Right atrium auricular region (tissue), 2 donors: ENCODE data around the gene PDILT. TPM values are rescaled to one million over a fixed set of nuclear protein-coding genes. Genes with fewer than 3 reads are reported as not detected.
A peak's percentile ranks its signal among the peaks of the same experiment; 100 is the strongest.

Experiments
- DNase-seq: peaks from one replicate; pipeline ENCODE4 v3.0.0-alpha.2; 2019; ENCODE audit warnings: low spot score
- H3K27ac ChIP-seq, 2 donors: fragments of 200-600 bp; sonication (generic); 1 replicate in 1 of 2; 2 replicates in 1 of 2; pipeline ENCODE4 v1.5.1; 2016 to 2019
- H3K27me3 ChIP-seq, 2 donors: fragments of 200-600 bp; sonication (generic); one replicate each; pipeline versions ENCODE4 v1.5.1 to v1.6.0; 2017 to 2019
- H3K36me3 ChIP-seq: fragments of 200-600 bp; sonication (generic); one replicate; pipeline ENCODE4 v1.5.1; 2016
- H3K4me1 ChIP-seq, 2 donors: fragments of 200-600 bp; sonication (generic); one replicate each; pipeline versions ENCODE4 v1.5.1 to v1.6.0; 2017 to 2019
- H3K4me3 ChIP-seq, 2 donors: fragments of 200-600 bp; sonication (generic); 1 replicate in 1 of 2; 2 replicates in 1 of 2; pipeline ENCODE4 v1.5.1; 2017 to 2019; ENCODE audit warnings: mild to moderate bottlenecking in 1 of 2, moderate library complexity in 1 of 2
- H3K9me3 ChIP-seq, 2 donors: fragments of 200-600 bp; sonication (generic); one replicate each; pipeline ENCODE4 v1.5.1; 2019
- CTCF ChIP-seq, 2 donors: fragments of 200-600 bp; sonication (generic); IDR thresholded peaks; one replicate each; pipeline ENCODE4 v1.5.1; 2019; ENCODE audit warnings: antibody characterized with exemption in 2 of 2
- total RNA-seq, 2 donors: library from RNA; depleted of rRNA; stranded (reverse); fragments of >200 nt; gene quantifications; one replicate each; pipeline ENCODE4 v1.1.0, GENCODE V29; 2016

PDILT gene
- total RNA-seq, 2 donors from 2014 or later = not detected

GRCh38 chr16:20383106-20384029 is 21.2 kb downstream of the PDILT start:
- Histone ChIP-seq H3K4me3 (no peak overlapping the region), H3K27me3 (no peaks in the 10 kb centered on the region), H3K36me3 (no peaks in the 10 kb centered on the region), H3K4me1 (peaks cover 0 to 9% of the 10 kb centered on the region in 2 donors), H3K9me3 (no peaks in the 10 kb centered on the region), H3K27ac (no peak overlapping the region)
- TF ChIP-seq CTCF (IDR thresholded peaks at IDR 0.05) = peak; percentile 81 to 91
- peak; percentile 66 for DNase-seq

- Histone ChIP-seq H3K9me3 (no peaks in the 10 kb centered on the region), H3K36me3 (no peaks in the 10 kb centered on the region), H3K4me1 (peaks cover 0 to 9% of the 10 kb centered on the region in 2 donors), H3K27ac (no peak overlapping the region), H3K4me3 (no peak overlapping the region), H3K27me3 (no peaks in the 10 kb centered on the region)
- no peak for DNase-seq
- no peak for TF ChIP-seq CTCF (IDR thresholded peaks at IDR 0.05)
Observed at GRCh38 chr16:20382202-20382948, 22.2 kb downstream of the PDILT start.

- H3K4me3 ChIP-seq = no peak overlapping the region
- DNase-seq = no peak
- peaks cover 0 to 3% of the 10 kb centered on the region in 2 donors for H3K4me1 ChIP-seq
- H3K27me3 ChIP-seq = no peaks in the 10 kb centered on the region
- no peak for TF ChIP-seq CTCF (IDR thresholded peaks at IDR 0.05)
- no peaks in the 10 kb centered on the region for H3K9me3 ChIP-seq
- H3K36me3 ChIP-seq = no peaks in the 10 kb centered on the region
- no peak overlapping the region for H3K27ac ChIP-seq
Observed at GRCh38 chr16:20380782-20381181, 23.8 kb downstream of the PDILT start.

- Histone ChIP-seq H3K9me3 (no peaks in the 10 kb centered on the region), H3K4me3 (no peak overlapping the region), H3K27ac (no peak overlapping the region), H3K4me1 (no peaks in the 10 kb centered on the region), H3K36me3 (no peaks in the 10 kb centered on the region), H3K27me3 (no peaks in the 10 kb centered on the region)
- TF ChIP-seq CTCF (IDR thresholded peaks at IDR 0.05) = no peak
- no peak for DNase-seq
Observed at GRCh38 chr16:20377181-20377580, 27.4 kb downstream of the PDILT start.

- no peaks in the 10 kb centered on the region for H3K36me3 ChIP-seq
- H3K4me3 ChIP-seq = no peak overlapping the region
- H3K4me1 ChIP-seq = no peaks in the 10 kb centered on the region
- H3K27ac ChIP-seq = no peak overlapping the region
- no peak for TF ChIP-seq CTCF (IDR thresholded peaks at IDR 0.05)
- H3K9me3 ChIP-seq = no peaks in the 10 kb centered on the region
- DNase-seq = no peak
- H3K27me3 ChIP-seq = no peaks in the 10 kb centered on the region
Observed at GRCh38 chr16:20372701-20373100, 31.8 kb downstream of the PDILT start.
